ENCODE data around the gene IFT81. TPM values are rescaled to one million over a fixed set of nuclear protein-coding genes. Genes with fewer than 3 reads are reported as not detected.

Gene IFT81
- total RNA-seq, 1 donor from 2014 or later = 8.9 TPM

GRCh38 chr12:110105159-110105558 lies 19.0 kb upstream of the IFT81 start:
- peaks cover 48% of the 10 kb centered on the region for H3K4me1 Mint-ChIP-seq (ENCODE audit: low read depth)
- no peaks in the 10 kb centered on the region for H3K36me3 Mint-ChIP-seq (ENCODE audit: low read depth)
- H3K9me3 Mint-ChIP-seq (ENCODE audit: low read depth) = no peaks in the 10 kb centered on the region
- no peaks in the 10 kb centered on the region for H3K27me3 Mint-ChIP-seq (ENCODE audit: low read depth)
- no peak for DNase-seq (ENCODE audit: low spot score)
- H3K27ac Mint-ChIP-seq (ENCODE audit: unreplicated experiment) = no peak overlapping the region
- no peak overlapping the region for H3K4me3 Mint-ChIP-seq (ENCODE audit: unreplicated experiment)
- no peak for TF ChIP-seq CTCF (IDR thresholded peaks at IDR 0.05)

- DNase-seq (ENCODE audit: low spot score) = no peak
- H3K27ac Mint-ChIP-seq (ENCODE audit: unreplicated experiment) = no peak overlapping the region
- peaks cover 44% of the 10 kb centered on the region for H3K4me1 Mint-ChIP-seq (ENCODE audit: low read depth)
- no peak overlapping the region for H3K4me3 Mint-ChIP-seq (ENCODE audit: unreplicated experiment)
- H3K36me3 Mint-ChIP-seq (ENCODE audit: low read depth) = no peaks in the 10 kb centered on the region
- TF ChIP-seq CTCF (IDR thresholded peaks at IDR 0.05) = no peak
- no peaks in the 10 kb centered on the region for H3K27me3 Mint-ChIP-seq (ENCODE audit: low read depth)
- H3K9me3 Mint-ChIP-seq (ENCODE audit: low read depth) = no peaks in the 10 kb centered on the region
Measured at GRCh38 chr12:110105986-110106385, 18.2 kb upstream of the IFT81 start.

- H3K4me1 Mint-ChIP-seq (ENCODE audit: low read depth) = peaks cover 49% of the 10 kb centered on the region
- TF ChIP-seq CTCF (IDR thresholded peaks at IDR 0.05) = no peak
- no peaks in the 10 kb centered on the region for H3K27me3 Mint-ChIP-seq (ENCODE audit: low read depth)
- H3K4me3 Mint-ChIP-seq (ENCODE audit: unreplicated experiment) = peak overlapping the region; percentile 23
- H3K36me3 Mint-ChIP-seq (ENCODE audit: low read depth) = no peaks in the 10 kb centered on the region
- H3K9me3 Mint-ChIP-seq (ENCODE audit: low read depth) = peaks cover 3% of the 10 kb centered on the region
- peak overlapping the region; percentile 92 for H3K27ac Mint-ChIP-seq (ENCODE audit: unreplicated experiment)
- DNase-seq (ENCODE audit: low spot score) = no peak
Measured at GRCh38 chr12:110107369-110108281, 16.5 kb upstream of the IFT81 start.

GRCh38 chr12:110108309-110109036 lies 15.7 kb upstream of the IFT81 start:
- TF ChIP-seq CTCF (IDR thresholded peaks at IDR 0.05) = no peak
- Mint-ChIP-seq H3K4me1 (ENCODE audit: low read depth) (peaks cover 49% of the 10 kb centered on the region), H3K27me3 (ENCODE audit: low read depth) (no peaks in the 10 kb centered on the region), H3K36me3 (ENCODE audit: low read depth) (no peaks in the 10 kb centered on the region), H3K9me3 (ENCODE audit: low read depth) (peaks cover 3% of the 10 kb centered on the region), H3K4me3 (ENCODE audit: unreplicated experiment) (peak overlapping the region; percentile 21), H3K27ac (ENCODE audit: unreplicated experiment) (peak overlapping the region; percentile 92)
- DNase-seq (ENCODE audit: low spot score) = no peak

GRCh38 chr12:110109037-110109836 lies 14.9 kb upstream of the IFT81 start:
- no peaks in the 10 kb centered on the region for H3K27me3 Mint-ChIP-seq (ENCODE audit: low read depth)
- DNase-seq (ENCODE audit: low spot score) = no peak
- H3K4me1 Mint-ChIP-seq (ENCODE audit: low read depth) = peaks cover 55% of the 10 kb centered on the region
- H3K9me3 Mint-ChIP-seq (ENCODE audit: low read depth) = peaks cover 3% of the 10 kb centered on the region
- peak overlapping the region; percentile 92 for H3K27ac Mint-ChIP-seq (ENCODE audit: unreplicated experiment)
- H3K36me3 Mint-ChIP-seq (ENCODE audit: low read depth) = no peaks in the 10 kb centered on the region
- H3K4me3 Mint-ChIP-seq (ENCODE audit: unreplicated experiment) = peak overlapping the region; percentile 21
- no peak for TF ChIP-seq CTCF (IDR thresholded peaks at IDR 0.05)
